COR-L47 (cell line): ENCODE data around the gene CYP17A1.

Experiments used
- DNase-seq: peaks from one replicate; lab custom pipeline; 2025; lab: John Stamatoyannopoulos, UW

CYP17A1 gene

DNA sequence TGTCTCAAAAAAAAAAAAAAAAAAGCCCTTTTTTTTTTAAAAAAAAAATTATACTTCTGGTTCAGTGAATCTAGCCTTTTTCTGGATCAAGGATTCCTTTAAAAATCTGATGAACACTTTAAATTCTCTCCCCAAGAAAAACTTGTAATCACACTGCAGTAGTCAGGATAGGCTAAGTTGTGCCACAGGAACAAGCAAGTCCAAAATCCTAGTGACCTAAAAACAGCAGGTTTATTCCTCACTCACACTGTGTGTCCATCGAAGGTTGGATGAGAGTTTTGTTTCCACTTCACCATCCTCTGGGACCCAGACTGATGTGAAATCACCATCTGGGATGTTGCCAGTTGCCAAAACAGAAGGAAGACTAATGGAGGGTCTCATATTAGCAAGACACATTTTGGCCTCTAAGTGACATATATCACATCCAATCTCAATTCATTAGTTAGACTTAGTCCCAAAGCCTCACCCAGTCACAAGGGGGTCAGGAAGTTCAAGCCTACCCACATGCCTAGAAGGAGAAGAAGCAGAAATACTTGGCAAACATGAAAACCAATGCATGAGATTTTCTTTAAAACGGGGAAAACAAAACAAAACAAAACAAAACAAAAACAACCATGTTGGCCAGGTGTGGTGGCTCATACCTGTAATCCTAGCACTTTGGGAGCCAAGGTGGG, 32.7 kb downstream of the CYP17A1 start:
- DNase-seq = no peak

DNA sequence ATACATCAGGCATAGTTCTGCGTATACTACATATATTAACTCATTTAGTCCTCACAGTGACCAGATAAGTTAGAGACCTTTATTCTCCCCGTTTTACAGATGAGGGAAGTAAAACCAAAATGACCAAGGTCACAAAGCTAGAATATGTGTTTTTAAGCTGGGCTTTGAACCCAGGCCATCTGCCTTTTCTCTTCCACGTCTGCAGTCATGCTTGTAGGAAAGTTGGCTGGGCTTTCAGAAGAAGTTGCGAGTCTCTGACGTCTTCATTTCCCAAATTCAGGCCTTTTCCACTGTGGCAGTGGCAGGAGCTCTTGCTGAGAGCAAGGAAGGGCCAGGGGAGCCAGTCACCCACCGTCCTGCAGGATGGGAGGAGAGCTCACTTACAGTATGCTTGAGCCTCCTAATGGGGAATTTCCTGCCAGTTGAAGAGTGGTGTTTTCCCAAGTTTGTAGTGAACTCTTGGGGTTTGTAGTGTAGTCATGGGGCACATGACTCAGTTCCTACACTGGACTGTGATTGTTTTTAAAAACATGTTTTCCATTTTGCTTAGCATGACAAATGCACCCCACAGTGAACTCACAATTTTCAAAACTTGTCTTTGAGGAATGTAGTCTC, 34.2 kb downstream of the CYP17A1 start:
- DNase-seq = no peak

DNA sequence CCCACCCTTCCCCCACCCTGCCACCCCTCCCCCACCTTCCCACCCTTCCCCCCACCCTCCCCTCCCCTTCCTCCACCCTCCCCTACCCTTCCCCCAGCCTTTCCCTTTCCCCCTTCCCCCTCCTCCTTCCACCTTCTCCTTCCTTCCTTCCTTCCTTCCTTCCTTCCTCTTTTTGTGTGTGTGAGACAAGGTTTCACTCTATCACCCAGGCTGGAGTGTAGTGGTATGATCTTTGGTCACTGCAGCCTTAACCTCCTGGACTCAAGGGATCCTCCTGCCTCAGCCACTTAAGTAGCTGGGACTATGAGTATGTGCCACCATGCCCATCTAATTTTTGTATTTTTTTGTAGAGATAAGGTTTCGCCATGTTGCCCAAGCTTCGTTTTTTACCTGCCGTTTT, 35.2 kb downstream of the CYP17A1 start:
- no peak for DNase-seq

- DNase-seq = no peak
Observed at GRCh38 chr10:102801496-102801895, 35.7 kb downstream of the CYP17A1 start.

GRCh38 chr10:102800611-102801335, 36.4 kb downstream of the CYP17A1 start:
- DNase-seq = no peak

DNA sequence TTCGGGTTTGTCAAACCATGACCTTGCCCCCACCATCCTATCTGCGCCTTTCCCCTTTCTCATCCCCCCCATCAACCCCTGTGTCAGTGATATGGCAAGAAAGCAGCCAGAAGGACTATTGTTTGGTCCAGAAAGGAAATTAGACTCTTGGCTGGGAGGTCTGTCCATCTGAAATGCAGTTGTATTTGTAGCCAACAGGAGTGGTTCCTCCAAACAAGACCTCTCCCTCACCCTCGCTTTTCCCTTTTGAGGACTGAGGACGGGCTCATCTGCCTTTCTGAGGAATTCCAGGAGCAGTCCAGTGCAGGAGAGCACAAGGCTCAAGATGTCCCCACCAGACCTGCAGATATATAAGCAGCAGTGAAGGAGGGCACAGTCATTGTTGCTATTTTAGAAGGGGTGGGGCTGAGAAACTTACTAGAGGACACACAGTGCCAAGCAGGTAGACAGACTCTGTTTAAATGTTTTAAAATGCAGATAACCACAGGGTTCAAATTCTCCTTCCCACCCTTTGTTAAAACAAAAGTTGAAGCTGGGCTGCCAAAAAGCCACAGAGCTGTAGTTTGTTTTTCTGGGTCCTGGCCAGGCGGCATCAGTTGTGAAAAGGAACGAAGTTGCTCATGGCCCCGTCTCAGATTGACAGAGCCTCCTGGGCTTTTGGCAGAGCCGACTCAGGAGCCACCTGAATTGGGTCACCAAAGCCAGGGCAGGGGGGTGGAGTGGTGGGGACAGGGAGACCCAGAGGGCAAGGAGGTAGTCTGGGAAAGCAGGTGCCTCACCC, 37.3 kb downstream of the CYP17A1 start:
- DNase-seq = no peak

DNA sequence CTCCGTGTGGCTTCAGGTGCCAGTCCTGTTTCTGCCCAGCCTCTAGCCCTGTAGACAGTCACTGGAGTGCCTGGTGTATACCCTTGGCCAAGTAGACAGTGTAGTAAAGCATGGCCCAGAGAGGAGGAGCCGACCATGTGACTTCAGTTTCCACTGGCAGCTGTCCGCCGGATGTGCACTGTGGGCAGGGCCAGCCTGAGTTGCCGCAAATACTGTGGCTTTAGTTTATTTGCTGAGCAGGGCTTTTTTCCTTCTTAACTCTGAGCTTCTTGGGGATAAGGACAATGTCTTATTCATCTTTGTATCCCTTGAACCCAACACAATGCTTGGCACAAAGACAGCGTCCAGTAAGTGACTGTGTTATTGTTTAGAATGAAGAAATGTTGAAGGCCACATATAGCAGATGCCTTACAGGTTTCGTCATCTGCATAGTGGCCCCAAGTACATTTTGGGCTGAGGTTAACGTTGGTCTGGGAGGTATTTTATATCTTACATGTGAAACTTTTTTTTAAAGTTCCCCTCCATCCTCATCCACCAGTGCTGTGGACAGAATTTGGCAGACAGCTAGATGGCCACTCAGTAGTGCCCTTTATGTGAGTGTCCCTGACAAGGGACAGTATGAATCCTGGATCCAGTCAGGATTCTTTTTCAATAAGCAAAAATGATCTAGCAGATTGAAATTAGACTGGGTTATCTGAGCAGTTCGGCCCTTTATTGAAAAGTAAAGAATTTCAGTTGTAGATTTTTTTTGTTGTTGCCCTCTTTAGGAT, 40.6 kb downstream of the CYP17A1 start:
- no peak for DNase-seq

GRCh38 chr10:102795453-102796406, 41.5 kb downstream of the CYP17A1 start:
- DNase-seq = no peak

DNA sequence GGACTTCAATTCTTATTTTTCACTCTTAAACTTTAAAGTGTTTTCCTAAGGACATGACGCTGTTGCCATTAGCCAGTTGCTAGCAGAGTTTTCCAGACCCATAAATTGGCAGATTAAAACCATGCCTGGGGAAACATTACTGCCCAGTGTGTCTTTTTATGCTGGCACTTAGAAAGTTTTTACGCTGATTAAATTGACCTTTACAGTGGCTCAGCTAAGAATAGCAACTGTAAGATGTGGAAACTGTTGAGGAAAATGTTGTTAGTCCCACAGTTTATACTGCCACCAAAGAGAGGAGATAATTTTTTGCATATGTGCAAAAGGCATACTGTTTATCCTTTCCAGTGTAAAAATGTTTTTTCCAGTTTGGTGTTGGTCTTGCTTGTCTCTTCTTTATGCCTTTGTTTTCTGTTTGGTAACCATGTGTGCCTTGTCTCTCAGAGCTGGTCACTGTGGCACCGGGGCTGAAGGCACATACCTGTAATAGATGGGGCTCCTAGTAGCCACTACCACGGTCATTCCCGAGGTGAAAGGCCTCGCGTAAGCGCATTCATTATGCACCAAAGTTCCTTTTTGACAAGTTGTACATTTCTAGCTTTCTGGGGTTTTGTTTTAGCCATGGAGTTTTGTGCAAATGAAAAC, 45.3 kb downstream of the CYP17A1 start:
- DNase-seq = no peak

GRCh38 chr10:102785818-102786217, 51.4 kb downstream of the CYP17A1 start:
- no peak for DNase-seq

- no peak for DNase-seq
Observed at GRCh38 chr10:102783568-102783967, 53.6 kb downstream of the CYP17A1 start.

DNA sequence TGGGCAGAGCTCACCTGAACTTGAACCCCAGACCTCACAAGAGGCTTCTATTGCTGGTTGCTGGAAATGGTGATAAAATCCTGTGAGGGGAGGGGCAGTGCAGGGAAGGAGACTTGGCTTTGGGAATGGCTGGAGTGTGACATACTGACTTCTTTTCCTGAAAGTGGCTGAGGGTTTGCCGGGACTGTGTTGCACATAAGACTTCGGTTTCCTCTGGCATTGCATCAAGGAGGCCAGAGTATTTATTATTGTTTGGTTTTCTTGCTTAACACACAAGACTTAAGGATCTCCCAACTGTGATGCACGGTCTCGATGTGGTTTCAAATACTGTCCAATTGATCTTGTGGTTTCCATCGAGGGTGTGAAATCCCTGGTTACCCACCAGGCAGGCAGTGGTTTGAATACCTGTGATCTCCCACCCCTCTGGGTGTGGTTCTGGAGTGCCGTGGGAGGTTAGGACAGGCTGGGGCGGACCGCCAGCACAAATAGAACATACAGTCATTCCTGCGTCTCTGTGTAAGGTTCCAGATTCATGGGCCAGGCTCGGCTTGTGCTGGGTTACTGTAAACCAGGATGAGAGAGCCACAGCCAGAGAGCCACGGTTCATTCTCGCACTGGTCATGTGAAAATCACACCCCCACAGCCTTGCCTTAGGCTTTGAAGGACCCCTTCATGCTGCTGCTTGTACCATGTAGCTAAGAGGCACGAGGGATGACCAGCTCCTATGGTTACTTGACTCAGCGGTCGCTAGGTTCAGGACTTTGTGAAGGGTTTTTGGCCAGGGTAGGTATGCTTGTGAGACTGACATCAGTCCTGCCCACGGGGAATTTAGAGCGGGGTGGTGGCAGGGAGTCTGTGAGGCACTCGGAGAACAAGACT, 54.3 kb downstream of the CYP17A1 start:
- no peak for DNase-seq

DNA sequence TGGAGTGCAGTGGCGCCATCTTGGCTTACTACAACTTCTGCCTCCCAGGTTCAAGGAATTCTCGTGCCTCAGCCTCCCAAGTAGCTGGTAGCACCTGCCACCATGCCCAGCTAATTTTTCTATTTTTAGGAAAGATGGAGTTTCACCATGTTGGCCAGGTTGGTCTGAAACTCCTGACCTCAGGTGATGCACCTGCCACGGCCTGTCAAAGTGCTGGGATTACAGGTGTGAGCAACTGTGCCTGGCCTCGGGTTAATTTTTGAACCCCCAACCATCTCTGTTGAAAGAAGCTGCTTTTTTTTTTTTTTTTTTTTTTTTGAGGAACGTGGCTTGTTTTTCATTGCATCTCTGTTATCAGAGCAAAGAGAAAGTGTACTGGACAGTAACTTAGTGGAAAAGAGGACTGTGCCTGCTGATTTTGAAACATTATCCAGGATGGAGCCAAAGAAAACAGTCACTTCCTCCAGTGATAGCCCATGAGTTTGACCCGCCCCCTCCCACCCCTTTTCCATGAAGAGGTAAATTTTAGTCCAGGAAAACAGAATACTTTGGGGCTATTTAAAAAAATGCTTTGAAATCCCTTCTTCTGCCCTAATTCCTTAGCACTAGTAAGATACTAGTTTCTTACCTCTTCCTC, 55.2 kb downstream of the CYP17A1 start:
- DNase-seq = no peak

DNA sequence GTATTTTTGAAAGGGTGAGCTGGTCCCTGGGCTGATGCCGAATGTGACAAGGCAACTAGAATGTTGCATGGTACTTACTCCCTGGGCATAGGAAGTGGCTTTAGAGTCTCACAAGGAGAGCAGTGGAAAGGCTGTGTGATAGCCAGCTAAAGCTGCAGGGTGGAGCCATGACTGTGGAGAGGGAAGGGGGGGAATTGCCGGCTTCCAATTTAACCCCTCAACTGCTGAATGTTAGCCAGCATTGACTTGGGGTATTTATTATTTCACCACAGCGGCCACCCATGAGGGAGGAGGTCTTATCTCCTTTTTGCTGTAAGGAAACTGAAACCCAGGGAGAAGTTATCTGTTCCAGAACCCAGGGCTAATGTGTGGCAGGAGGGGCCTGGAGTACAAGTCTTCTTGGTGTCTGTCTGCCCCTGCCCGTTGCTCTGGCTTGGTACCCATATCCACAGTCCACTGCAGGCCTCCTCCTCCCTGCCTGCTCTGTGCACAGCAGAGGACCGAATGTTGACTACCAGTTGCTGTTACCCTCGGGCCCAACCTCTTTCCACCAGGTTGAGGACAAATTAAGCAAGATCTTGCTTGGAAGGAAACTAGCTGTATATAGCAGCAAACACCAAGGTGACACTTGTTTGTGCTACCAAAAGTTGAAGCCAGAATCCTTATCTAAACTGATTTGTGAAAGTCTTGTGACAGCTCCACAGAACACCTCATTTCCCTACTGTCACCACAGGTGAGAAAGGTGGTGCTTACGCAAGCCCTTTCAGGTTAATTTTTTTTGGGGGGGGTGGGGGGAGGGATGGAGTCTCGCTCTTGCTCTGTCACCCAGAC, 55.9 kb downstream of the CYP17A1 start:
- no peak for DNase-seq
